NCI-H1048 (cell line): Measurements from ENCODE around the gene GABPB1.
A peak's percentile ranks its signal among the peaks of the same experiment; 100 is the strongest.
"Not testable (repeated sequence)": the region's sequence is repeated elsewhere in the genome, so short reads cannot be mapped to it uniquely, and the experiment has no call there.

Experiments
- DNase-seq: peaks from one replicate; lab custom pipeline; 2025; lab: John Stamatoyannopoulos, UW

The GABPB1 gene

DNA sequence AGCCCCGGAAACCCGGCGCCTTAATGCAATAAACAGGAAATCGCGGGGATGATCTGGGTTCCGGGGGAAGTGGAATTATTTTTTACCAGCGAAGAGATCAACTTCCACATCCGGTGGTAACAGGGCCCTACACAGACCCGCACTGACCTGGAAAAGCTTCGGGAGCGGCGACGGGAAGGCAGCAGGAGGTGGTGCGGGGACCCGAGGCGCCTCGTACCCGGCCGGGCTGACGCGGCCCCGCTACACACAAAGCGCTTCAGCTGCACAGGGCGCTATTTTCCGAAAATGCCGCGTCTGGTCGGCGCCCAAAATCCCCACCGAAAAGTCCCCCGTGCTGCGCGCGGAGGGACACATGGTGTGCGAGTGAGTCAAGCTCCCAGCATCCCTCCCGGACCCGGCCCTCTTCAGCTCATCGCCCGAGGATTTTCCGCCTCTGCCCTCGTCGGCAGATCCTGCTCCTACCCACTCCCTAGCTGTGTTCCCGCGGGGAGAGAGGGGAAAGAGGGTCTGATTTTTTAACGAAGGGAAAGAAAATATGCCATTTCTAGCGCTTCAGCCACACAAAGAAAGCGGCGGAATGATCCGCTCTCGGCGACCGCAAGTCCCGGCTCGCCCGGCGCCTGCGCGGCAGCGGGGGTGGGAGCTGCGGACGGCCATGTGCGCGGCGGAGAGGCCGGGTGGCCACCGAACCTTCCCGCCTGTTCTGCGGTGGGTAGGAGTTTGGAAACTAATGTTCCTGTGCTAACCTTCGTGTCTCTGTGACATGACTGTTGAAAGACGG is at the start of gene GABPB1:
Gene GABPB1, minus strand, starts transcription at position 361 of the 781 bp plus-strand sequence. CDS start 45,400 bp downstream, outside the sequence.
- peak; percentile 80 for DNase-seq

DNA sequence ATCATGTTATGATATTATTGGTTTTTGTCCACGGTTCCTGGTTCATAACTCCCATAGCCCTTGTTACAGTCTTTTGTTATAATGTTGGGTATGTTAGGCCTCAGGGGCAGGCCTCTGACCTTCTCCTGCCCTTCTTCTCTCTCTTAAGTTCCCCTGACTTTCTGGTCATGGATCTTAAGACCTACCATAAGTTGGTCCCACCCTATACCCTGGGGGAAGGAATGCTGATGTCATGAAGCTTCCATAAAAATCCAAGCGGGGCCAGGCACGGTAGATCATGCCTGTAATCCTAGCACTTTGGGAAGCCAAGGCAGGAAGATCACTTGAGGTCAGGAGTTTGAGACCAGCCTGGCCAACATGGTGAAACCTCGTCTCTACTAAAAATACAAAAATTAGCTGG is 36.6 kb upstream of the GABPB1 start:
- not testable (repeated sequence) for DNase-seq

DNA sequence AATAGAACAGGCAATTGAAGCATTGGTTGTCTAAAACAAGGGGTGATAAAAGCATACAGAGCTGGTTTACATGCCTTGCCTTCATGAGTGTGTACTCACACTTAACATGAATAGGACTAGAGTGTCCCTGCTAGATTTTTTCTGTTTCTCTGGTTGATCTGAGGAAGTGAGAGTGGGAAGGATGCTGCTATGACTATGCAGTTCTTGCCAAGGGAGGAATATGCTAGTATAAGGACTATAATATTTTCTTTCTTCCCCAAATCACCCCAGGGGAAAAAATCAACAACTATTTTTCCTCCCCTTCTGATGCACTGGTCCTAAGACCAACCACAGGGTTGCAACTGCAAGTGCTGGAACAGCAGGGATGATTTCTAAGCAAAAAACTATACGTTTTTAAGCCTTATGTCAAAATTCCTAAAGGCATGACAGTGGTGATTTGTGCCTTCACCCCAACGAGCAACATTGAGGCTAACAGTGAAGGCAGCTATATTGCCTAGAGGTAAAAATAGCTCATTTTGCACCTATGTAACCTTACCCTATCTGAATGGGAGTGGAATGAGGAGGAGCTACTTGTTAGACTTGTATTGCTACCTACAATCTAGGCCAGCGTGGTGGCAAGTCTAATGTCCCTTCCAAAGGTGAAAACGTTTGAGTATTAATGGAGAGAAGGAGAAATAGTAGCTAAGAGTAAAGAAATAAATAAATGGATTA is 35.7 kb upstream of the GABPB1 start:
- no peak for DNase-seq

DNA sequence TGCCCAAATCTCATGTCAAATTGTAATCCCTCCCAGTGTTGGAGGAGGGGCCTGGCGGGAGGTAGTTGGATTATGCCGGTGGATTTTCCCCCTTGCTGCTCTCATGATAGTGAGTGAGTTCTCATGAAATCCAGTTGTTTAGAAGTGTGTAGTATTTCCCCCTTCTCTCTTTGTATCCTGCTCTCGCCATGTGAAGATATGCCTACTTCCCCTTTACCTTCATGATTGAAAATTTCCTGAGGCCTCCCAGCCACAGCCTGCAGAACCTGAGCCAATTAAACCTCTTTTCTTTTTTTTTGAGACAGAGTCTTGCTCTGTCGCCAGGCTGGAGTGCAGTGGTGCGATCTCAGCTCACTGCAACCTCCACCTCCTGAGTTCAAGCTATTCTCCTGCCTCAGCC is 27.4 kb upstream of the GABPB1 start:
- DNase-seq = not testable (repeated sequence)

DNA sequence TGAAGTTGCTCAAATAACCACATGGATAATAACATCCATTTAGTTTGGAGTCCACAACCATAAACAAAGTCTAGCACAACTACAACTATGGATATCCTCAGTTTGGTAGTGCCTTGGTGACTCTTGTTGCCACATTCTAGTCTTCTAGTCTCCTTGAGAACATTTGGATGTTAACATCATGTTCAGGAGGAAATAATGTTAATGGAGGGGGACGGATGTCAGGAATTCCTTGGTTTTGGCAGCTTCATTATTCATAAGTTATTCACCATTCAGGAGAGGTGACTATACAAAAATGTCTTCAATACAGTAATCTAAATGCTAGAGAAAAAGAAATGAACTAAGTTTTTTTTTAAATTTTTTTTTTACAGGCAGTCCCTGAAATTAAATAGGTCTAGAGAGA is 26.4 kb upstream of the GABPB1 start:
- DNase-seq = no peak

DNA sequence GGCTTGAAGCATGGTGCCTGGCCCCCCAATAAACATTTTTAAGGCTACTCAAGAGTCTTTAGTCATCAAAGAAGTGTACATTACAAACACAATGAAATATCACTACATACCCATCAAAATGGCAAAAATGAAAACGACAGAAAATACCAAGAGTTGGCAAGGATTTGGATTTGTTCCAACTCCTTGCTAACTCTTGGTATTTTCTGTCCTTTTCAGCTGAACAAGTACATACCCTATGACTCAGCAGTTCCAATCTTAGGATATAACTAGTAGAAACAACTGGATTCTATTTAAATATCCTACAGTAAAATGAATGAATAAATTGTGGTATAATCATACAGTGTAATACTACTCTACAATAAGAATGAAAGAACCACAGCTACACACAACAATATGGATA is 25.1 kb upstream of the GABPB1 start:
- no peak for DNase-seq

DNA sequence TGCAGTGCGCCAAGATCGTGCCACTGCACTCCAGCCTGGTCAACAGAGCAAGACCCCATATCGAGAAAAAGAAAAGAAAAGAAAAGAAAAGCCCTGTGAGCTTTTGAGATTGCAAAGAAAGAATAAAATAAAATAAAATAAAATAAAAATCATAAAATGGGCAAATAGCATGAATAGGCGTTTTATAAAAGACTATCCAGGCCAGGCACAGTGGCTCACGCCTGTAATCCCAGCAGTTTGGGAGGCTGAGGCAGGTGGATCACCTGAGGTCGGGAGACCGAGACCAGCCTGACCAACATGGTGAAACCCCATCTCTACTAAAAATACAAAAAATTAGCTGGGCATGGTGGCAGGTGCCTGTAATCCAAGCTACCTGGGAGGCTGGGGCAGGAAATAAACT is 24.4 kb upstream of the GABPB1 start:
- DNase-seq = not testable (repeated sequence)

DNA sequence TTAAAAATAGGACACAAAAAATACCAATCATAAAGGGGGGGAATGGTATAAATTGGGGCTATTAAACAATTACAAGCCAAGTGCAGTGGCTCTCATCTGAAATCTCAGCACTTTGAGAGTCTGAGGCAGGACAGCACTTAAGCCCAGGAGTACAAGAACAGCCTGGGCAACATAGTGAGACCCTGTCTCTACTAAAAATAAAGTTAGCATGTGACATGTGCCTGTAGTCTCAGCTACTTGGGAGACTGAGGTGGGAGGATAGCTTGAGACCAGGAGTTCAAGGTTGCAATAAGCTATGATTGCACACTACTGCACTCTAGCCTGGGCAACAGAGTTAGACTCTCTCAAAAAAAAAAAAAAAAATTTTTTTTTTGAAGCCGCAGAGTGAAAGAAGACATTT is 23.8 kb upstream of the GABPB1 start:
- DNase-seq = no peak

DNA sequence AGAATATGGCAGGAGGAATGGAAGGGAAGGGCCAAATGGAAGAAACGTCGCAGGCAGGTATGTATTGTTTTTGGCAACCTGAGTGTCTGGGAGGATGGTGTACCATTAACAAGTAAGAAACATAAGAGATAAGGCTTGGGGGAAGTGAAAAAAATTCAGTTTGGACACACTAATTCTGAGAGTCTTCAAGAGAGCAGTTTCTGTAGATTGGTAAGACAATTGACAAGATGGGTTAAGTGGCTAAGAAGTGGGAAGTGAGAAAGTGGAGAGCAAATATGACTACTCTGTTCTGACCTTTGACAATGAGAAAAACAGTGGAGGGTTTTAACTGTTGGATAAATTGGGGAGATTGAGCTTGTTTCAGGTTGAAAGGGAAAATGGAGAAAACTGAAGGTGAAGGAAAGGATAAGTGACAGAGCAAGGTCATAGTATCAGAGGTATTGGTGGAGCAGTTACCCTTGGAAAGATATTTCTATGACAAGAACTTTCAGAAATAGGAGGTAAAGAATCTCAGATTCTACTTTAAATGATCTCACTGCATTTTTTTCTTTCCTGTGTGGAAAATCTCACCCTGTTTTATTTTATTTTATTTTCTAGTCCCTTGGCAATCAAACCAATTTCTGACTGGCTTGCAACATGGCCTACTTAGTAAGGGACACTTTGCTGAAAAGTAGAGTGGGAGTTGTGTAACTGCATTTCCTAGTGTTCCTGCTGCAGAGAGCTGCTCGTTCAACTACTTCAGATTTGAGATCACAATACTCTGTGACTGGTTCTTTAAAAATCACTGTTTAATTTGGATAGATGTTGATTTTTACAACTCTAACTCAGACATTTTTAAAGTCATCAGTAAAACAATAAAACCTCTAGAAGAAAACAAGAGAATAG is 23.1 kb upstream of the GABPB1 start:
- DNase-seq = no peak

DNA sequence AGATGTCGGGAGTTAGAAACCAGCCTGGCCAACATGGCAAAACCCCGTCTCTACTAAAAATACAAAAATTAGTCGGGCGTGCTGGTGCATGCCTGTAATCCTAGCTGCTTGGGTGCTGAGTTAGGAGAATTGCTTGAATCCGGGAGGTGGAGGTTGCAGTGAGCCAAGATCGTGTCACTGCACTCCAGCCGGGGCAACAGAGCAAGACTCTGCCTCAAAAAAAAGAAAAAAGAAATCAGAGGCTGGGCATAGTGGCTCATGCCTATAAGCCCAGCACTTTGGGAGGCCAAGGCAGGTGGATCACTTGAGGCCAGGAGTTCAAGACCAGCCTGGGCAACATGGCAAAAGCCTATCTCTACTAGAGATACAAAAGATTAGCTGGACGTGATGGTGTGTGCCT is 14.6 kb upstream of the GABPB1 start:
- DNase-seq = not testable (repeated sequence)

DNA sequence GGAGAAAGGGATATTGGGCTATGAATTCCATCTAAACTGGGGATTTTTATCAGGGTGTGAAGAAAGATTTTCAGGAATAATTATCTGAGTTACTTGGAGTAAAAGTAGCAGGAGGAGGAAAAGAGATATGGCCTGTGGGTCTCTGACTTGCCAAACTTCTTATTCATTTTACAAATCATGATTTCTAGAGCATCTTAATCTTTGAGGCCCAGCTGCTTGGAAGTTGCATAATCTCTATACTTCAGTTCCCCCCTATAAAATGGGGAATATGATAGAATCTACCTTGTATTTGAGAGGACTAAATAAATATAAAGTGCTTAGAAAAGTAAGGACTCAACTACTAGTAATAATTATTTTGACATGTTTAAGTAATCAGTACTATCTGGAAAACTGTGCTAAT is 11.0 kb upstream of the GABPB1 start:
- DNase-seq = no peak

DNA sequence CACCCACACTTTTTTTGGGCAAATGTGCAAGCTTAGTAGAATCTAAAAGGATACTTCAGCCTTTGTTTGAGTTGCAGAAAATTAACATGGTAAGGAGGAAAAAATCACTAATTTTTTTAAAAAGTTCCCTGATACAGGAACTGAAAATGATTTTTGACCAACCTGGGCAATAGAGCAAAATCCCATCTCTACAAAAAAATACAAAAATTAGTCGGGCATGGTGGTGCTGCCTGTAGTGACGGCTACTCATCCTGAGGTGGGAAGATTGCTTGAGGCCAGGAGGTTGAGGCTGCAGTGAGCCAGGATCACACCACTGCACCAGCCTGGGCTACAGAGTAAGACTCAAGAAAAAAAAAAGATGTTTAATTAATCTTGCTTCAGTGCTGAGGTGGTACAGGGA is 10.6 kb upstream of the GABPB1 start:
- no peak for DNase-seq

DNA sequence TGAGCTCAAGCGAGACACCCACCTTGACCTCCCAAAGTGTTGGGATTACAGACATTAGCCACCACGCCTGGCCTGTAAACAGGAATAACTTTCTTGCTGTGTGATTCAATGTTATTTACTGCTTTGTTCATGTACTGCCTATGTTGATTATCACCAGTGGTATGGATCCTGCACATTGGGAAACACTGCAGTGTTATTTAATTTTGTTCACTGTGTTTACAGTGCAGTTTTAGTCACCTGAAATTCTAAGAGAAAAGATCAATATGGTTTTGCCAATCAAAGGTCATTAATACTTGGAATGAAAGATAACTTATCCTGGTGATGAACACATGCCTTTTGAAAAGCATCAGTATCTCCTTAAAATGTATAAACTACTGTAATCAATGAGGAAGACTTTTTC is 8.6 kb upstream of the GABPB1 start:
- no peak for DNase-seq

DNA sequence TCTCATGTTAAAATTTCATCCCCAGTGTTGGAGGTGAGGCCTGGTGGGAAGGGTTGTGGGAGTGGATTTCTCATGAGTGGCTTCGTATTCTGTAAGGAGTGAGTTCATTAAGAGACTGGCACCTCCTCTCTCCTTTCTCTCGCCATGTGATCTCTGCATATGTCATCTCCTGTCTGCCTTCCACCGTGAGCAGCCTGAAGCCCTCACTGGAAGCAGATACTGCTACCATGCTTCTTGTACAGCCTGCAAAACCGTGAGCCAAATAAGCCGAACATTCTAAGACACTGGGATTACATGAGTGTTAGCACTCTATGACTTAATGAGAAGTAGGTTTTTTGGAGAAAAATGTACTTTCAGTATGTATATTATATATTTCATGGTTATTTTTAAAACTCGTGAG is 6.8 kb upstream of the GABPB1 start:
- no peak for DNase-seq

DNA sequence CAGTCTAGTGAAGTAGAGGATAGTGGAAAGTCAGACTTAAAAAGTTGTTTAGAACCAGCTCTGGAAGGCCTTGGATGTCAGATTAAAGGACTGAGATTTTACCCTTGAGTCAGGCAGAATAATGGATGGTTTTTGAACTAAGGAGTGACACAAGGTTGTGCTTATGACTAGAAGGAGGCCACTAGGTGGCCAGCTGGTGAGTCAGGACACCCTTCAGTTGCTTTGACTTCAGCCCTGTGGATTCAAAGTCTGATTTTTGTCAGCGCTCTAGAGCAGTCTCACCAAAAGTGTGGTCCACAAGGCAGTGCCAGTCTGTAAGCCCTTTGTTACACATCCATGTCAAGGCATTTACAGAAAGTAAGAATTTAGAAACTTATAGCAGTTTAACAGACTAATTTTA is 3.8 kb upstream of the GABPB1 start:
- DNase-seq = no peak

DNA sequence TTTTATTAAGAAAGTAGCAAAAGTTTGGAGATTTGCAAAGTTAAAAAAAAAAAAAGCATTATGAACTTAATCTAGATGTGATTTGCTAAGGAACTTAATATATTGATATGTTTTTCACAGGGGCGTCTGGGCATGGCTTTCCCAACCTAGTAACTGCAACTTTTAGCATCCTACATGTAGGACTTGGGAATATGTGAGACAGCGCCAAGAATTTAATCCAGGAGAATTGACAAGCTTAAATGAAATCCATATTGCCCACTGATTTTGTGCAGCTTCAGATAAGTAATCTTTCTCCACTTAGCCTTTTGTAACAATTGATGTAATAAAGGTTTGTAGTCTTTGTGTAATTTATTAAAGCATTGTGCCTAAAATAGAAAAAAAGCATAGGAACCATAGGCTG is 982 bp upstream of the GABPB1 start:
- DNase-seq = no peak

DNA sequence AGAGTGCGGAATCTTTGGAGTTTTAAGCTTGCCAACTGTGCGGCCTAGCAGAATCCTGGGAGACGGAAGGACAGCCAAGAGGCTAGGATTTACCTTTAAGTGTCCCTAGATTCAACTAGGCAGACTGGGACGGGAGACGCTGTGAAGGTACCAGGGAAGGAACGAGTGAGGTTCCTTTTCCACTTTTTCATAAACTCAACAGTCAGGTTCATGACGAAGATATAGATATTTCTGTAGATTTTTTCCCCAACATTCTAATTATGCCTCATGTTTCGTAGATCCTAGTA is 564 bp upstream of the GABPB1 start:
- no peak for DNase-seq

DNA sequence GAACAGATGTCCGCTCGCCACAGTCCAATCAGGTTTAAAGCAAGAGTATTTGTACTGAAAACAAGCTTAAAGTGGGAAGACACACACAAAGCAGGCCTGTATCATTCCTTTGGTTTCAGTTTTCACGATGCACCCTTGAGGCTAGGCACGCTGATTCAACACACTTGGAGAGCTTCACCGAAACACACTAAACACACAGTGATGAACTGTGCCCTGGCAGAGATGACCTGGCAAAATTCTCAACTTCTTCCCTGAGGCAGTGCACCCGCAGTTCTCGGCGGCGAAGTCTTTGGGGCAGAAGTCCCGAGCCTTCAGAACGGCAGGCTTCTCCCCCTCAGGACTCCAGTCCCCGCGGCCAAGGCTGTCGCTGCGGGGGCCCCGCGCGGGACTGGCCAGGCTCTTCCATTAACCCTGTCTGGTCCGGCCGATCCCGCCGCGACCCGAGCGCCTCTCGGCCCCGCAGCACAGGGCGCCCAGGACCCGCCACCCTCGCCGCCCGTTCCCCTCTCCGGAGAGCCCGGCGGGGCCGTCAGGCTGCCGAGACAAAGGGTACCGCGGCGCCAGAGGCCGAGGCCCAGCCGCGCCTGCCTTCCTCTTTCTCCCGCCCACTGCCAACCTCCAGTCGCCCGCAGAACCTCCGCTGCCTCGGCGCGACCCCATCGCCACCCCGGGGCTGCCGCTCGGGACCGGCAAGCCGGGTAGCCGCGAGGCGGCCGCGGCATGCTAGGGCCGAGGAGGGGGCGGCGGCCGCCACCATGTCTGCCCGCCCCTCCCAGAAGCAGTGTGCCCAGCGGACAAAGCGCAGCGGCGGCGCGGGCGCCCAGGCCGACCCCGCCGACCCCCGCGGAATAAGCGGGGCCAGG is 792 bp downstream of the GABPB1 start:
- peak; percentile 14 for DNase-seq

DNA sequence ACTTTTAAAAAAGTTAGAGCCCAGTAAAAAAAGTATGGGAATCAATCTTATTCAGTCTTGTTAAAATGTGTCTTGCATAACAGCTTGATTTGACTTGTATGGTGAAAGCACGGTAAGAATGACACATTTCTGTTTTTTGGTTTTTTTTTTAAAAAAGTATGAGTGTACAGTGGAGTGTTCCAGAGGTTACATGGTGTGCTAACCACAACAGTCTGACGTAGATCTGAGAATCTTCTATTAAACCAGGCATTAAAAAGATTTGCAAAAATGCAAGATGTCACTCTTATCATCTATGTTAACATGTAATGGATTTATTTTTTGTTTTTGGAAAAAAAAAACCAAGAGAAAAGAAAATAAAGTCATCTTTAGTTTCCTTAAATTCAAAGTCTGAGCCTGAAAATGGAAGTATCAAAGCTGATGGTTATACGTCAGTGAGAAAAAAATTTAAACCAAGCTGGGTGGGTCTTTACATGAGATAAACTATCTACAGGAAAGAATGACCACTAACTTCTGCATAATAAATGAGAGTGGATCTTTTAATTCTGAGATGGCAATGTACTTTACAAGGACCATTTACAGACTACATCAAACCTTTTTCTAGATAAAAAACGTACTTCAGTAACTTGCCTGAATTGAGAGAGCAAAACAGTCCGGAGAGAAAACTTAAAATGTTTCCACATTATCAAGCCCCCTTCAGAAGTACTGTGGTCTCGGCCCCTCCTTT is 1.6 kb downstream of the GABPB1 start:
- DNase-seq = no peak

DNA sequence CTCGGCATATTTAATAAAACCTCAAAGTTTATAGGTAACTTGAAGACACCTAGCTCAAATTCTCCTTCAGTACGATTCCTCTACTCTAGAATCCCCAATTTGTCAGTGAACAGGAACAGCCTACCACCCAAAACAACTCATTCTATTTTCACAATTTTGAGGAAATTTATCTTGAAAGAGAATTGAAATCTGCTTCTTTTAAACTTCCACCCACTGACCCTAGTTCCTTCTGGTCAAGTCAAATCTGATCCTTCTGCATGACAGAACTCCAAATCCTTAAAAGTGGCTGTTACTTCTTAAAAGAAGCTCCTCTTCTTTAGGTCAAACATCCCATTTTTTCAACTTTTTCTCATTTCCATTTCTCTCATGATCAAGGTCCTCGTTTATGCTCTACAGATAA is 4.4 kb downstream of the GABPB1 start:
- DNase-seq = no peak

DNA sequence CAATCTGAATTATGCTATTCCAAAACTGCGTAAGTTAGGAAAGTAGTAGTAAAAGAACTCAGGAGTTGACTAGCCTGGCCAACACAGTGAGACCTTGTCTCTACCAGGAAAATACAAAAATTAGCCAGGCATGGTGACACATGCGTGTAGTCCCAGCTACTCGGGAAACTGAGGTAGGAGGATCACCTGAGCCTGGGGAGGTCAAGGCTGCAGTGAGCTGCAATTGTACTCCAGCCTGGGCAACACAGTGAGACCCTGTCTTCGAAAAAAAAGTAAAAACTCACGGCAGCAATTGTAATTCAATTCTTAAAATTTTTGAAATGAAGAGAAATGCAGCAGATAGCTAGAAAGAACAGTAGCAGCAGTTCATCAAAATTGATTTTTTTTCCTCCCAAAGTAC is 9.7 kb downstream of the GABPB1 start:
- no peak for DNase-seq
